Muscle of arm (tissue), 12 donors: Measurements from ENCODE around the gene PHACTR1. TPM values are rescaled to one million over a fixed set of nuclear protein-coding genes. Genes with fewer than 3 reads are reported as not detected.
"Not testable (repeated sequence)": the region's sequence is repeated elsewhere in the genome, so short reads cannot be mapped to it uniquely, and the experiment has no call there.

Experiments used
- DNase-seq: peaks from one replicate; pipeline ENCODE4 v3.0.0-alpha.2; 2013
- polyA plus RNA-seq, 12 donors: library from polyadenylated mRNA; unstranded; fragments of 120-200 nt; gene quantifications; one replicate each; pipeline ENCODE4 v1.2.1, GENCODE V29; 2013; ENCODE audit not compliant: insufficient read length in 12 of 12

Gene PHACTR1
- polyA plus RNA-seq, 12 donors = 4.1 to 25.6 (median 5.3) TPM; not detected in 1

DNA sequence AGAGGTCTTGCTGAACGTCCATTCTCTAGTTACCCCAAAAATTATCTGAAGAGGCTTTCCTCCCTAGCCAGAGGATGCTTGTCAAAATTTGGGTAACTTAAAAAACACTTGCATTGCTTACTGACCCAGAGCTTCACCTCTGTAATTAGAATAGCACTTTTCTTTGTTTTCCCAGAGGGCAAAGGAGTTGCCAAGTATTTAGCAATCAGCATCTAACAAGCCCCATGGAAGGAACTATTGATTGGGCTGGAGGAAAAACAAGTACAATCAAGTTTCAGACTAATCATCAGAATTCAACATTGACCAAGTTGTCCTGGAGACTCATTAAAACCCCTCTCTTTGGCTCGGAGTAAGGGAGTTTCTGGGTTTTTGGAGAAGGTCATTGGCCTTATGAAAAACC is 385.4 kb downstream of the PHACTR1 start:
- no peak for DNase-seq

- no peak for DNase-seq
Measured at GRCh38 chr6:13103169-13103568, 386.6 kb downstream of the PHACTR1 start.

DNA sequence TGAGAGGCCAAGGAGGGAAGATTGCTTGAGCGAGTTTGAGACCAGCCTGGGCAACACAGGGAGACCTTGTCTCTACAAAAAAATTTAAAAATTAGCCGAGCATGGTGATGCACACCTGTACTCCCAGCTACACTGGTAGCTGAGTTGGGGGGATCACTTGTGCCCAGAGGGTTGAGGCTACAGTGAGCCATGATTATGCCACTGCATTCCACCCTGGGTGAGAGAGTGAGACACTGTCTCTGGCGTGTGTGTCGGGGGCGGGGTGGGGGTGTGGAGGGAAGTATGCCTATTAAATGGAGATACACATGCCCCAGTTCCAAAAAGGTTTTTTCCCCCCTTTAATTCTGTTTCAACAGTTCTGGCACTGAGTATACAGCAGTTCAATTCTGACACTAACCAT is 388.6 kb downstream of the PHACTR1 start:
- no peak for DNase-seq

- DNase-seq = no peak
Measured at GRCh38 chr6:13112921-13113320, 396.4 kb downstream of the PHACTR1 start.

DNA sequence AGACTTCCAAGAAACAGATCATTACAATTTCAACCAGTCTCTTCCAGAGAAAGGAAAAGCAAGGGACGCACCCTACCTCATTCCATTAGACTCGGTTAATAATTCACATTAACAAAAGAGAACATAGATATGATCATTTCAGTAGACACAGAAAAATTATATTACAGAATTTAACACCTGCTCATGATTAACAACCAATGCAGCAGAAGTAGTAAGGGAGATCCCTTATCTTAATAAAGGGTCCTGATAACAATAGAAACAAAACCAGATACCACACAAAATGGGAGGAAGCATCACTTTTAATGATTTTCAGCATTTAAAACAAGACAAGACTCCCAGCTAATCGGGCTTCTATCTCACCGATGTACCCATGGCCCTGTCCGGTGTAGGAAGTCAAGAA is 396.8 kb downstream of the PHACTR1 start:
- no peak for DNase-seq

GRCh38 chr6:13113981-13114593 is 397.5 kb downstream of the PHACTR1 start:
- DNase-seq = peak; percentile 70

GRCh38 chr6:13116155-13116554 is 399.6 kb downstream of the PHACTR1 start:
- DNase-seq = no peak

- no peak for DNase-seq
Measured at GRCh38 chr6:13117570-13117969, 401.0 kb downstream of the PHACTR1 start.

DNA sequence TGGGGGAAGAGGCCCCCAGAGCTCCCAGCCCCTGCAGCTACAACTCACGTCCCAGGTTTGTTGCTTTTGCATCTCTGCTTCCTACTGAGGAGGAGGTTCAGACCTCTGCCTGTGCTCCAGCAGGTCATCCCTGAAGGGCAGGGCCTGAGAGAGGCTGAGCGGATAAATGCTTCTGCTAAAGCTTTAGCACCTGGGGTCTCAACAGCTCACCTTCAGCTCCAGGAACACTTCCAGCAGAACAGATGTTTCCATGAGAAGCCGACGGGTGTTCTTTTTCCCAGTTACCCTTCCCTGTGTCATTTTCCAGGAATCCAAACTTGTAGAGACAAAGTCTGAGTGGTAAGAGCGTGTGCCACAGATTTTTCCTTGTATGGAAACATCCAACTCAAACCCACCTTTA is 403.0 kb downstream of the PHACTR1 start:
- DNase-seq = no peak

DNA sequence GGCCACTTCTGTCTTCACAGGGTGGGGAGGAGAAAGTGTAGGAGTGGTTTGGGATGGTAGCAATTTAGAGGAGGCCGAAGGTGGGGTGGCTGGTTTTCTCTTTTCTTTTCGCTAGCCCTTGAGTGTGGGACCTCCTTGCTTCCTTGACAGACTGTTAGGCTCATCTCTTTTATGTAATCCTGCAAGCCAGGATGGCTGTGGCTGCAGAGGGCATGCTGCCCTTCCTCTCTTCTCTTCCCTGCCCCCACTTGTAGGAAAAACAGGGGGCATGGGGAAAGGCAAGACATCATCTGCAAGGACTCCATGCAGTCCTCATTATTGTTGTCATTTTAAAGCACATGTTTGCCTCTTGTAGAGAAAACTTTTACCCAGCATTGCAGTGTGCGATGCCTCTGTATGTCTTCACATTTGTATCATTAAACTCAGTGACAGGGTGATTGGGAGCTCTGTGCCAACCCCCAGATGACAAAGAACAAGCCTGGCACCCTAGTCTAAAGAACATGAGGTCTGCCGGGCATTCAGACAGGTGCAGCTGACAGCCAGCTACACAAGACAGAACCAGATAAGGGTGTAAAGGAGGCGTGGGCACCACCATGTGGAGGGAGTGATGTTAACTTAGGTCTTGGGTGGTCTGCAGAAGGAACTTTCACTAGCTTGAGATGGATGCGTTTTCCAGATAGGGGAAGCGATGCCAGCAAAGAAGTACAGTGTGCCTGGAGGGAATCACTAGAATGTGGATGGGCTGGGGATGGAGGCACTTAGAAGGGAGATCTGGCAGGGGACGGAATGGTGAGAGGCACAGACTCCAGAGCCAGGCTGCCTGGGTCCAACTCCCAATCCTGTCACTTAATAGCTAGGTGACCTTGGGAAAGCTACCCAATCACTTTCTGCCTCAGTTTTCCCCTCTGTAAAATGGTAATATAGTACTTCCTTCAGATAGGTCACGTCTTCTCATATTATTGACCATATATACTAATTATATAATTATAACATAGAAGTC is 404.2 kb downstream of the PHACTR1 start:
- DNase-seq = no peak

- DNase-seq = no peak
Measured at GRCh38 chr6:13124131-13124530, 407.6 kb downstream of the PHACTR1 start.

DNA sequence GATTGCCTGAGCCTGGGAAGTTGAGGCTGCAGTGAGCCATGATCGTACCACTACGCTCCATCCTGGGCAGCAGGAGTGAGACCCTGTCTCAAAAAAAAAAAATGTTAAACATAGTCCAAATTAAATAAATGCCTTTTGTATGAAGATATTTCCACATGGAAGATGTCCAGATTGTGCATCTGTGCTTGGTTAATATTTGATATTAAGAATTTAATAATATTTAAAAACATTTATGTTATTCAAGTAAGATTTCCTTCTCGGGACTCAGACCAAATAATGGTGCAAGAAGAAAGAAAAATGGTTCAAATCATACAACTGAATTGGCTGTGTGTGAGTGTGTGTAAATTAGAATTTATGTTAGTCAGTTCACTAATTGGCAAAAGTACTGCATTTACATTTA is 409.3 kb downstream of the PHACTR1 start:
- no peak for DNase-seq

- DNase-seq = no peak
Measured at GRCh38 chr6:13131935-13132661, 415.5 kb downstream of the PHACTR1 start.

GRCh38 chr6:13133894-13134293 is 417.3 kb downstream of the PHACTR1 start:
- DNase-seq = not testable (repeated sequence)

DNA sequence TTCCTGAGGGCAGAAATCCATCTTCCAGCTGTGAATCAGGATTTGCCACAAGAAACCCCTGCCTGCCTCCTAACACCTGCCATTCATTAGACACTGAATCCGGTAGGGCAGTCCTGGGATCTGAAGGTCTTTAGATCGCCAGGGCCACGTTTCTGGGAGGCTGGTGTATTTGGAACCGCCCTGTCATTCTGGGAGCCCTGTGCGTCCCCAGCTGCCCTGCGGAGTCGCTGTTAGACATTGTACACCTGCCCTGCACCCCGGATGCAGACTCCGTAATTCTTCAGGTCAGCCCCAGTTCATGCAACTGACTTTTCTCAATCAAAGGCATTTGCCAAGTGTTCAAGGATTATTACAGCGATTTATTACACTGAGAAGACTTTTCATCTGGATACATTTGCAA is 418.6 kb downstream of the PHACTR1 start:
- no peak for DNase-seq

DNA sequence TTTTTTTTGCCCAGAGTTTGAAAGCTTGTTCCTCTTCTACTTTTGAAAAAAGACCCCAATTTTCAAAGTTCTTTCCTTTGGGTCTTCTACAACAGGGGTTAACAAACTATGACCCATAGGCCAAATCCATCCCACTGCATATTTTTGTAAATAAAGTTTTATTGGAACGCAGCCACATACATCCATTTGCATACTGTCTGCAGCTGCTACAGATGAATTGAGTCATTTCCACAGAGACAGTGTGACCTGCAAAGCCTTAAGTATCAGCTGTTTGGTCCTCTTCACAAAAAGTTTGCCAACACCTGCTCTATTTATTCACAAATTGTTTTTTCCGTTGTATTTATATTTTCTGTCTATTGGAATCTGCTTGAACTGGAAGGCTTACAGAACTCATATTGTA is 422.6 kb downstream of the PHACTR1 start:
- DNase-seq = no peak

DNA sequence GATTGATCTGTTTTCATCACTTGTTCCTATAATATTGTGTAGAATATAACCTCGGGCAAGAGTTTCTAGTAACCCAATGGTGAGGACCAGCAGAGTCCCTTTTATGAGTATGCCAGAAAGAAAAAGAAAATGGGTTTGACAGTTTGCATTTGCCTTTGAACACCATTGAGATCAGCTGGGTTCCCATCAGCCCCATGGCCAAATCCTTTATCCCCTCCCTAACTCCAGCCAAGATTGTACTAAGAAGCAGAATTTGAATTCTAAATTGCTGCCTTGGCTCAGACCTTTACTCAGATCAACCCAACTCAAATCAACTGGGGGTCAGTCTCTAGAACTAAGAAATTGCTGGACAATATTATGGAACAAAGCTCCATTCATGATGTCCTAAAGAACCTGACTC is 424.4 kb downstream of the PHACTR1 start:
- DNase-seq = no peak

GRCh38 chr6:13141387-13141786 is 424.8 kb downstream of the PHACTR1 start:
- DNase-seq = no peak

DNA sequence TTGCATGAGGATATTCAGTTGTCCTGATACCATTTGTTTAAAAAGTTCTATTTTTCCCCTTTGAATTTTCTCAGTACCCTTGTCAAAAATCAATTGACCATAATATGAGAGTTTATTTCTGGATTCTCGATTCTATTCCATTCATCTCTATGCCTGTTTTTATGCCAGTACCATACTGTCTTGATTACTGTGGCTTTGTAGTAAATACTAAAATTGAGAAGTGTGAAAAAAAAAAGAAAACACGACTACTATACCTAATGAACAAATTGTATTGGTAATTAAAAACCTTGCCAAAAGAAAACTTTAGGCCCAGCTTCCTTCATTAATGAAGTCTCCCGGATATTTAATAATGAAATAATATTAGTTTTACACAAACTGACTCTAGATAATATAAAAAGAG is 426.0 kb downstream of the PHACTR1 start:
- no peak for DNase-seq

DNA sequence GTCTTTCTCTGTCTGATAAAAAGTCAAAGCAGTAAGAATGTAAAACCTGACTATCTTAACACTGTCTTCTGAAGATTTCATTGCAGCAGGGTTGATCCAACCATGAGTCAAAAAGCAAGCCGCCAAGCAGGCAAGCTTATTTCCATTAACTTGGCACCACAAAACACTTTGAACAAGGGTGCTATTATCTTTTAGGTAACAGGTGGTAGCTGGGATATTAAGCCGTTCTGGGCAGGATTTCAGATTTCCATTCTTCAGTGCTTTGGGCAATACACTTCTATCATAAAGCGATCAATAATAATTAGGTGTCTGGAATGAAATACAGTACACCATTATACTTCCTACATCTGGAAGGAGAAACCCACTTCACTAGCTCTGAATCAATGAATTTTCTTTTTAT is 429.9 kb downstream of the PHACTR1 start:
- DNase-seq = no peak

- peak; percentile 55 for DNase-seq
Measured at GRCh38 chr6:13147376-13147775, 430.8 kb downstream of the PHACTR1 start.

DNA sequence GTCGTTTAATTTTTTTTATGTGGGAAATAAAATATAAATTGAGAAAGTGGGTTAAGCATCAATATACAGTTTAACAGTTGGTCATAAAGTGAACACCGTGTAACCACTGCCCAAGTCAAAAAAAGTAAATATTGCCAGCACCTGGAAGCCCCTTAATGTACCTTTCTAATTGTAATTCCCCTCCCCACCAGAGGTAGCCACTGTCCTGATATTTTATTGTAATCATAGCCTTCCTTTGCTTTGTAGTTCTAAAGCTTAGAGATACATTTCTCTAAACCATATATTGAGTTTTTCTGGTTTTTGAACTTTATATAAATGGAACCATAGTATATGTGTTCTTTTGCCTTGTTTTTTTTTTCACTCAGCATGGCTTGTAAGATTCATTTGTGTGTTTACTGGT is 431.2 kb downstream of the PHACTR1 start:
- no peak for DNase-seq

DNA sequence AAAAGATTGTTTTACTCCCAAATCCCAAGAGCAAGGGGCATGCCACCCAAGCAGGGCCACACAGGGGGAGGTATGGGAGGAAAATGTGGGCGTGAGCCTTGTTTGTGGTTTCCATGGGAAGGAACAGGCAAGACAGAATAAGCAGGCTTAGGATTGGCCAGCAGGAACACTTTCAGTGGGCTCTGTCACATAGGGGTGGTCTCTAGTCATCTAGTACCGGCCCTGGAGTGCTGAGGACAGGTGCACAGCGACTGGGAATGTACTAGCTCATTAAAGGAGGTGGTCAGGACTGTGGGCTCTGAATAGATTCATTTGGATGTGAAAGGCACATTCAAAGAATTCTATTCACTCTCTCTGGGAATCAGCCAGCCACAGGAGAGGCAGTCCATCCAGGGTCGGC is 436.2 kb downstream of the PHACTR1 start:
- DNase-seq = no peak
